Keratinocyte (primary cell): Measurements from ENCODE around the gene HCST. TPM values are rescaled to one million over a fixed set of nuclear protein-coding genes. Genes with fewer than 3 reads are reported as not detected.
A peak's percentile ranks its signal among the peaks of the same experiment; 100 is the strongest.

Experiments
- DNase-seq: peaks from one replicate; pipeline ENCODE4 v3.0.0-alpha.2; 2011; ENCODE audit warnings: low read depth, missing footprints, low spot score
- FAIRE-seq: peaks from 2 replicates; lab custom pipeline; 2011; peaks lifted over from hg19 to GRCh38; lab: Jason Lieb, UNC
- H2AFZ ChIP-seq: 2 replicates; pipeline ENCODE4 v1.6.0; 2012; ENCODE audit warnings: low read length, control low read depth, inconsistent platforms; ENCODE audit not compliant: control insufficient read depth
- H3K27ac ChIP-seq: 2 replicates; pipeline ENCODE4 v1.5.1; 2011; ENCODE audit warnings: low read length; ENCODE audit not compliant: control insufficient read depth, insufficient read depth
- H3K27me3 ChIP-seq: 3 replicates; pipeline ENCODE4 v1.6.0; 2011; ENCODE audit warnings: low read length; ENCODE audit not compliant: control insufficient read depth, insufficient read depth; ENCODE audit errors: extremely low read depth
- H3K36me3 ChIP-seq, 2 experiments: 2 replicates in 1 of 2; 3 replicates in 1 of 2; pipeline ENCODE4 v1.5.1; 2011; ENCODE audit warnings: low read length in 2 of 2, mild to moderate bottlenecking in 1 of 2; ENCODE audit not compliant: control insufficient read depth in 2 of 2, insufficient read depth in 2 of 2; ENCODE audit errors: extremely low read depth in 1 of 2
- H3K4me1 ChIP-seq: 3 replicates; pipeline ENCODE4 v1.5.1; 2011; ENCODE audit warnings: low read length; ENCODE audit not compliant: control insufficient read depth, insufficient read depth; ENCODE audit errors: extremely low read depth
- H3K4me2 ChIP-seq: 3 replicates; pipeline ENCODE4 v1.6.0; 2011; ENCODE audit warnings: low read depth, low read length; ENCODE audit not compliant: control insufficient read depth, insufficient read depth; ENCODE audit errors: extremely low read depth
- H3K4me3 ChIP-seq, 3 experiments: fragments of 200-600 bp in 1 of 3; sonication (generic) in 1 of 3; 2 replicates in 2 of 3; 3 replicates in 1 of 3; pipeline ENCODE4 v1.5.1; 2011 to 2016; ENCODE audit warnings: low read length in 3 of 3, mild to moderate bottlenecking in 3 of 3, control low read depth in 2 of 3, inconsistent platforms in 1 of 3, low read depth in 1 of 3, mixed read lengths in 1 of 3, mixed run types in 1 of 3, moderate library complexity in 1 of 3; ENCODE audit not compliant: control insufficient read depth in 2 of 3, insufficient read depth in 2 of 3; ENCODE audit errors: extremely low read depth in 1 of 3
- H3K79me2 ChIP-seq: 2 replicates; pipeline ENCODE4 v1.6.0; 2012; ENCODE audit warnings: low read length; ENCODE audit not compliant: control insufficient read depth, insufficient read depth
- H3K9ac ChIP-seq: 3 replicates; pipeline ENCODE4 v1.6.0; 2011; ENCODE audit warnings: low read length; ENCODE audit not compliant: control insufficient read depth, insufficient read depth; ENCODE audit errors: extremely low read depth
- H3K9me1 ChIP-seq: 3 replicates; pipeline ENCODE4 v1.6.0; 2011; ENCODE audit warnings: low read length; ENCODE audit not compliant: control insufficient read depth, insufficient read depth; ENCODE audit errors: extremely low read depth
- H3K9me3 ChIP-seq: 2 replicates; pipeline ENCODE4 v1.5.1; 2012; ENCODE audit warnings: low read depth, low read length; ENCODE audit not compliant: control insufficient read depth
- H4K20me1 ChIP-seq: 3 replicates; pipeline ENCODE4 v1.6.0; 2011; ENCODE audit warnings: low read length; ENCODE audit not compliant: control insufficient read depth, insufficient read depth; ENCODE audit errors: extremely low read depth
- CTCF ChIP-seq, 3 experiments: IDR thresholded peaks in 1 of 3; conservative IDR thresholded peaks in 1 of 3; optimal IDR thresholded peaks in 1 of 3; 2 replicates in 2 of 3; 3 replicates in 1 of 3; pipeline versions ENCODE3 to v1.5.1; 2011; ENCODE audit warnings: low read length in 3 of 3, mild to moderate bottlenecking in 3 of 3, moderate library complexity in 2 of 3, control low read depth in 1 of 3, inconsistent platforms in 1 of 3; ENCODE audit not compliant: insufficient read depth in 2 of 3; ENCODE audit errors: extremely low read depth in 1 of 3
- EZH2 ChIP-seq: IDR thresholded peaks from one replicate; pipeline ENCODE4 v1.6.1; 2012; ENCODE audit warnings: inconsistent platforms, mild to moderate bottlenecking, low read length, moderate library complexity
- dilution Hi-C: fragments of 300-500 bp; cut with MboI; formaldehyde crosslinking; loops from one replicate; pipeline ENCODE4 v1.7.0; 2020; ENCODE audit warnings: low sequenced_read_pairs; ENCODE audit not compliant: extremely low pct_ligation_motif_present
- polyA plus RNA-seq, 5 experiments: library from polyadenylated mRNA; depleted of rRNA in 3 of 5; stranded (reverse) in 3 of 5; stranded (forward) in 1 of 5; unstranded in 1 of 5; fragments of >200 nt; gene quantifications; 1 replicate in 1 of 5; 2 replicates in 3 of 5; 3 replicates in 1 of 5; pipeline versions ENCODE4 v1.2.1 to v1.2.3, GENCODE V29; 2011 to 2012; ENCODE audit warnings: missing spikeins in 2 of 5, low read depth in 1 of 5, low replicate concordance in 1 of 5

Gene HCST
- polyA plus RNA-seq, 1 donor (not counting 4 experiments of a cell fraction or from before 2014, with no cell fraction given) = 0.25 TPM

- dilution Hi-C loops = no loop called here
These were observed 3.9 kb upstream of the HCST start for GRCh38 chr19:35898499-35898809.

DNA sequence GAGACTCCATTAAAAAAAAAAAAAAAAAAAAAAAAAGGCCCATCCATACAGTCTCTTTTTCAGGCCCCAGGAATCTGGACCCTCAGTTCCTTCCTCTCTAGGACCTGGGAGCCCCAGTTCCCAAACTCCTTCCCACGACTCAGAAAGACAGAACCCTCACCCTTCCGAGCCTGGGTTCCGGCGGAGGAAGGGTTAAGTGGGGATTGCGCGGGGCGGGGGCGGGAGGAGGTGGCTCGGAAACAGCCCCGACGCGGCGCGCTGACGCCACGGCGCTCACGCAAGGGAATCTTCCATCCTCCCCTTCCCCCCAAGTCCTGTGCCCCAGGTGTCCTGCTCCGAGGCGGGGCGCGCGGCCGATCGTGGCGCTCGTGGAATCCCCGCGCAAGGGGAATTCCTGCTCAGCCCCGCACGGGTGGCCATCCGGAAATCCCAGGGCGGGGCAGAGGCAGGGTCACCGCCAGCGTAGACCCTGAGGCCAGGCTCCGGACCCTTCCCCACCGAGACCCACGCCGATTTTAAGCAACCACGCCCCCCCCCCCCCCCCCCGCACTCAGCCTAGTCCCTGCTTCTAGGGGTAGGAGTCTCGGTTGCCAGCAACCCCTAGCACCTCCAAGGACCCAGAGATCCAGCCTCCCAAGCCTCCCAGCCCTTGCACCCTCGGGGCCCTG is 2.6 kb upstream of the HCST start:
- no peaks in the 10 kb centered on the region for H3K9me1 ChIP-seq
- peak overlapping the region; percentile 71 for H2AFZ ChIP-seq
- peak overlapping the region; percentile 86 for H3K4me2 ChIP-seq
- FAIRE-seq (no peak), DNase-seq (no peak)
- no peaks in the 10 kb centered on the region for H3K9me3 ChIP-seq
- H3K27me3 ChIP-seq = no peaks in the 10 kb centered on the region
- dilution Hi-C loops = no loop called here
- no peaks in the 10 kb centered on the region for H4K20me1 ChIP-seq
- H3K27ac ChIP-seq = peak overlapping the region; percentile 85
- H3K4me3 ChIP-seq = peak overlapping the region; percentile 63 to 94 (median 87)
- TF ChIP-seq CTCF (optimal IDR thresholded peaks at IDR 0.05 in 1 of 3, IDR thresholded peaks at IDR 0.05 in 1 of 3, conservative IDR thresholded peaks at IDR 0.05 in 1 of 3; ENCODE audit: extremely low read depth in 1 of 3, insufficient read depth in 2 of 3, low read length in 3 of 3) = no peak
- TF ChIP-seq EZH2 = no peak
- peaks cover 19% of the 10 kb centered on the region for H3K79me2 ChIP-seq
- peaks cover 30% of the 10 kb centered on the region for H3K4me1 ChIP-seq
- H3K9ac ChIP-seq = peak overlapping the region; percentile 90
- peaks cover 7 to 17% of the 10 kb centered on the region in 2 experiments for H3K36me3 ChIP-seq

More at GRCh38 chr19:35898499-35898809, 3.9 kb upstream of the HCST start:
- H3K4me2 ChIP-seq = peak overlapping the region; percentile 86
- no peaks in the 10 kb centered on the region for H3K9me1 ChIP-seq
- H3K27ac ChIP-seq = peak overlapping the region; percentile 85
- peak overlapping the region; percentile 59 for H2AFZ ChIP-seq
- FAIRE-seq (no peak), DNase-seq (no peak)
- no peaks in the 10 kb centered on the region for H3K9me3 ChIP-seq
- H3K79me2 ChIP-seq = peaks cover 19% of the 10 kb centered on the region
- H4K20me1 ChIP-seq = no peaks in the 10 kb centered on the region
- peak overlapping the region; percentile 90 for H3K9ac ChIP-seq
- H3K27me3 ChIP-seq = no peaks in the 10 kb centered on the region
- H3K36me3 ChIP-seq = peaks cover 7 to 20% of the 10 kb centered on the region in 2 experiments
- peaks cover 27% of the 10 kb centered on the region for H3K4me1 ChIP-seq
- peak overlapping the region; percentile 63 to 94 (median 87) for H3K4me3 ChIP-seq
- TF ChIP-seq EZH2 (no peak), CTCF (optimal IDR thresholded peaks at IDR 0.05 in 1 of 3, IDR thresholded peaks at IDR 0.05 in 1 of 3, conservative IDR thresholded peaks at IDR 0.05 in 1 of 3; ENCODE audit: extremely low read depth in 1 of 3, insufficient read depth in 2 of 3, low read length in 3 of 3) (no peak)
